ENCODE results near the gene CASP7.
"Not testable (repeated sequence)": the region's sequence is repeated elsewhere in the genome, so short reads cannot be mapped to it uniquely, and the experiment has no call there.

Gene CASP7

DNA sequence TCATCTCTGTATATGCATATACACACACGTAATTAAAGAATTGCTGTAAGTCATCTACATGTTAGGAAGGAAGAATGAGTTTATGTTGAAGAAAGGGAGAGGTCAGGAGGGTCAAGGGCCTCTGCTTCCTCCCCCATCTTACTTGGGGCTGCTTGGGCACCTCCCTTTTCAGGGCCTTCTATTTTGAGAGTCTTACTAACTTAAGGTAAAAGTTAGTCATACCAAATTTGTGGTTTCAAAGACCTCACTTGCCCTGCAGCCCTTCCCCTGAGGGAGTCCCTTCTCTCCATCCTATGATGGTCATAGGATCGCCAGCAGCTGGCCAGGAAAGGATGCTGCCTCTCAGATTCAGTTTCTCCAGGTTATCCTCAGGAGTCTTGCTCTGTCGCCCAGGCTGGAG, 74.4 kb downstream of the CASP7 start:
- DNase-seq (ENCODE audit: low read depth) = no peak

DNA sequence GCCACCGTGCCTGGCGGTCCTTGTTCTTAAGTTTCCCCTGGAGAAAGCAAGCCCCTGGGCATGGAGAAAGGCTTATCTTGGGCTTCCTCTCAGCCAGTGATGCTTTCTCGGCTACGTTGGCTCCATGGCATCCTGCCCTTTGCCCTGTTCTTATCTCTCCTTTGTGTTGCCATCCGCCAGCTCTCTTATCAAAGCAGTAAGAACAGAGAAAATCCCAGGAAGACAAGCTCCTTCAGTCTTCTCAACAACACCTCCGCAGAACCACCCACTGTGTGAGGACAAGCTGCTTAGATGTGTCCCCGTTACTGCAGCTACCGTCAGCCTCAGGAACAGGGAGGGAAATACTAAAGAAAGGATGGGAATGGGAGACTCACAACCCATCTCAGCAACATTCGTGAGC, 75.1 kb downstream of the CASP7 start:
- no peak for DNase-seq (ENCODE audit: low read depth)

DNA sequence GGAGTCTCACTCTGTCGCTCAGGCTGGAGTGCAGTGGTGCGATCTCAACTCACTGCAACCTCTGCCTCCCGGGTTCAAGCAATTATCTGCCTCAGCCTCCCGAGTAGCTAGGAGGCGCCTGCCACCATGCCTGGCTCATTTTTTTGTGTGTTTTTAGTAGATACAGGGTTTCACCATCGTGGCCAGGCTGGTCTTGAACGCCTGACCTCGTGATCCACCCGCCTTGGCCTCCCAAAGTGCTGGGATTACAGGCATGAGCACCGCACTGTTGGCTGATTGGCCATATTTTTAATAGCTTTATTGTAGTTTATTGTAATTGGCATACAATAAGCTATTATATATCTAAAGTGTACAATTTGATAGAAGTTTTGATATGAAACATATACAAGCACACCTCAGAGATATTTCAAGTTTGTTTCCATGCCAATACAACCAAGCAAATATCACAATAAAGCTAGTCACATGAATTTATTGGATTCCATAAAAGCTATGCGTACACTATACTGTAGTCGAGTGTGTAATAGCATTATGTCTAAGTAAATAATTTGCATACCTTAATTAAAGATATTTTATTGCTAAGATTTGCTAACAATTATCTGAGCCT, 77.3 kb downstream of the CASP7 start:
- no peak for DNase-seq (ENCODE audit: low read depth)

DNA sequence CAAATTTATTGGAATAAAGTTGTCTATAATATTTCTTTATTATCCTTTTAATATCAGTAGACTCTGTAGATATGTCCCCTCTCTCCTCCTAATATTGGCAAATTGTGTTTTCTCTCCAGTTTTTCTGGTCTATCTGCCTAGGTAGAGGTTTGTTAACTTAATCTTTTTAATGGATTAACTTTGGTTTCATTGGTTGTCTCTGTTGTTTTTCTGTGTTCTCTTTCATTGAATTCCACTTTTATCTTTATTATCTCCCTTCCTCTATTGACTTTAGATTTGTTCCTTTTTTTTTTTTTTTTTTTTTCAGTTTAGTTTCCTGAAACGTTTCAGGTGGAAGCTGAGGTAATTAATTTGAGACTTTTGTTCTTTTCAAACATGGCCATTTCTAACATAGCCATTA, 82.4 kb downstream of the CASP7 start:
- DNase-seq (ENCODE audit: low read depth) = no peak

DNA sequence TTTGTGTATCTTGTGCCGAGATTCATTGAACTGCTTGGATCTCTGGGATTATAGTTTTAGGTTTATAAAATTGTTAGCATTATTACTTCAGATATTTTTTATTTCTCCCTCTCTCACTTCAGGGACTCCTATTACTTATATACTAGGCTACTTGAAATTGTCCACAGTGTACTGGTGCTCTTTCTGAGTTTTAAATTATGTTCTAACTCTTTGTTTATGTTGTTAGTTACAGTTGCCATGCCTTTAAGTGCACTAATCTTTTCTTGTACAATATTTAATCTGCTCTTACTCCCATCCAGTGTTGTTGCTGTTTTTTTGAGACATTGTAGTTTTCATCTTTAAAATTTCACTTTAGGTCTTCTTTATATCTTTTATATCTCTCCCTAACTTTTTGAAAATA, 84.9 kb downstream of the CASP7 start:
- DNase-seq (ENCODE audit: low read depth) = no peak

DNA sequence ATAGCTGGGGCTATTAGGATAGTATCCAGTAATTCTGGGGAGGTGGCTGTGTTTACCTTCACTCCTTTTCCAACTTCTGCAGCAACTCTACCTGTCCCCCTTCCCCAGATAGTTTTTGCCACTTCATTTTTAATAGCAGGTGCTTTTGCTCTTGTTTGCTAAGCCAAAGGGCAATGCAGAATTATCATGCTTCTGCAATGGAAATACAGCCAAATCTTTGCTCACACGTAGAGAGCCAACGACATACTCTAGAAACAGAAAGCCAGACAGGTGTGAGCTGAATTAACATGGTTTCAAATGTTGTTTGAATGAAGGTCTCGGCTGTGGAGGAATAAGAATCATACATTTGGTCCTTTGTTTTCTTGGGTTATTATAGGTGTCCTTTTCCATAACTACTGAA, 86.2 kb downstream of the CASP7 start:
- DNase-seq (ENCODE audit: low read depth) = no peak

DNA sequence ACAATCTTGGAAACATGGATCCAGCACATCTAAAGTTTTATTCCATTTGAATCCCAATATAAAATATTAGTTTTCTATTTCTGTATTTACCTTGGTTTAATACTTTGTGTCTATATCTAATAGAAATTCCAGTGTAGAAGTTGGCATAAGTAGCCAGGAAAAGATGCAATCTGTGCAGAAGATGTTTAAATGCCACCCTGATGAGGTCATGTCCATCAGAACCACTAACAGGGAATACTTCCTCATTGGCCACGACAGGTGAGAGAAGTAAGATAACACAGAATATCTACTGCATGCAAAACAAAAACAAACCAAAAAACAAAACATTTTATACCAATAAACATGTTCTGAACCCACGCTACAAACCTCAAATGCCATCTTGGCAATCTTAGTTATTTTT, 87.5 kb downstream of the CASP7 start:
- DNase-seq (ENCODE audit: low read depth) = no peak

DNA sequence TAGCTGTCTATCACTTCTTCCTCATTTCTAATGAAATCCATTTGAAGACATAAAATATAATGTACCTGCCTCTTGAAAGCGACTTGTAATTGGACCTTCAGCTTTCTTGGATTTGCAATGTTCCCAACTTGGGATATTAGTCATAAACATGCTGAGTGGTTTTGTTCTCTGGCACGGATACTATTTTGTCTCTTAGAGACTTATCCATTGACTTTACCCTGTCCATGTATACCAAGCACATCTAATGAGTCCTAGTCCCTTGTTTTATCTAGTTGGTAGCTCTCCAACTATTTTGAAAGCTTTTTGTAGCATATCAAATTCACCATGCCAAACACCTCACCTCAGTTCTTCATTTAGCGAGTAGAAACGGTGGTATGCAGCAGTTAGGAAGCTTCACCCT, 90.6 kb downstream of the CASP7 start:
- DNase-seq (ENCODE audit: low read depth) = no peak

DNA sequence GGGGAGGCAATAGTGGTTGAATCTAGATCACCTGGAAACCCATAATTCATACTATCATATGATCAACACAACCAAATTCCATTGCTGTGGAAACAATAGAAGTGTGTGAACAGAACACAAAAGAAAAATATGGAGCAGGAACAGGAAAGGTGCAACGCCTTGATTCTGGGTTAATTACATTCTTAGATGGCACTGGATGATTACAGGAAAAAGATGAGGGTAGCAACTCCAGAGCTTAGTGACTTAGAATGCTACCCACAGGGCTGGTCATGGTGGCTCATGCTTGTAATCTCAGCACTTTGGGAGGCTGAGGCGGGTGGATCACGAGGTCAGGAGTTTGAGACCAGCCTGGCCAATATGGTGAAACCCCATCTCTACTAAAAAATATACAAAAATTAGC, 91.4 kb downstream of the CASP7 start:
- DNase-seq (ENCODE audit: low read depth) = not testable (repeated sequence)

DNA sequence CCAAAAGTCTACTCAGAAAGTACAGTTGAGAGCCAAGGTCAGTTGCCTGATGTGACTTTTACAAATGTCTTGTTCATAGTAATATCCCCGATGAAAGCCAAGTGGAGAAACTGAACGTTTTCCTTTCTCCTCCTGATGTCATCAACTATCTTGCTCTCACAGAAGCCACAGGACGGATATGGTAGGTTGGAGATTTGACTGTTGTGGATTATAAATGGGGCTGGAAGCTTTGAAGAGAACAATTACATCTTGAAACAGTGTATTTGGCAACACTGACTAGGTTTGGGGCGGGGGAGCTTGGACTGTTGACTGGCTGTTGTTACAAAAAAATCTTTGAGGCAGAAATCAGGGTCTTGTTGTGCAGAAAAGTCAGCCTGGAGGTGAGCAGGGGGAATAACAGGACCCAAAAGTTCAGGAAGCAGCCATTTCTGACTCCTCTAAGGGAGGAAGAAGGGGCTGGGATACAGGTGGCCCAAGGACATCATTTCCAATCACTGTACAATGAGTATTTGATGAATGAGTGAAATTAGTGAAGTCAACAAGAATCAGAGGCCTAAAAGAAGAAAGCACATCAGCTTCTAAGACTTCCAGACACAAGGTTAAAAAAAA, 96.1 kb downstream of the CASP7 start:
- DNase-seq (ENCODE audit: low read depth) = no peak

DNA sequence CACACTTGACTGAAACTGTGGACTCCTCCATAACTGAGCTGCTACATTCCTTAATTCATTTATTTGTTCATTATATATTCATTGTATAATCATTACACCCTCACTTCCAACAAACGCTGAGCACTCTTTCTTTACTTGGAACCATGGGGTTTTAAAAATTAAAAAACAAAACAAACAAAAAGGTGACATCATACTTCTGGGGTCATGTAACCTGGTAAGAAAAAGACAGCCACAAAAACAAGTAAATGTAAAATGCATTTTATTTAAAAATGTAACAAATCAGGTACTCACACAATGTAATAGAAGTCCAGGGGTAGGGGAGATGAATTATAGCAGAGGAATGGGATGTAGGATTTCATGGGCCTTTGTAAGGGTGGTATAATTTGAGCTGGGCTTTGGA, 96.8 kb downstream of the CASP7 start:
- no peak for DNase-seq (ENCODE audit: low read depth)

Measured in HS-5 (cell line).